Endothelial cell of hepatic sinusoid (primary cell): ENCODE data around the gene CCL21.

Experiments
- in situ Hi-C: cut with HindIII; loops from 2 replicates; pipeline ENCODE4 v1.10.0; 2017; ENCODE audit warnings: low sequenced_read_pairs

Gene CCL21

GRCh38 chr9:34675048-34675714, 34.8 kb downstream of the CCL21 start:
- in situ Hi-C loops = no loop called here

DNA sequence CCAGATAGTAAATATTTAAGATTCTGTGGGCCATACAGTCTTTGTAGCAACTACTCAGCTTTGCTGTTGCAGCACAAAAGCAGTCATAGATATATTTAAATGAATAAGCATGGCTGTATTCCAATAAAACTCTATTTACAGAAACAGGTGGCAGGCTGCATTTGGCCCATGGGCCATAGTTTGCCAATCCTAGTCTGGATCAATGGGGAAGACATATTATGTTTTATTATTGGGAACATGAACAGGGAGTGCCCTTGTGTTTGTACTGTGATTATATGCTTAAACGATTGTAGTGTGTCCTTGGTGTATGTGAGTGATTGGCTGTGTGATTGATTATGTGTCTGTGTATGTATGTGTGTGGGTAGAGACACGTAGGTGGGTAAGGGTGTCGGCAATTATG, 35.5 kb downstream of the CCL21 start:
- in situ Hi-C loops = no loop called here

- in situ Hi-C loops = no loop called here
Measured at GRCh38 chr9:34671307-34671706, 38.6 kb downstream of the CCL21 start.

DNA sequence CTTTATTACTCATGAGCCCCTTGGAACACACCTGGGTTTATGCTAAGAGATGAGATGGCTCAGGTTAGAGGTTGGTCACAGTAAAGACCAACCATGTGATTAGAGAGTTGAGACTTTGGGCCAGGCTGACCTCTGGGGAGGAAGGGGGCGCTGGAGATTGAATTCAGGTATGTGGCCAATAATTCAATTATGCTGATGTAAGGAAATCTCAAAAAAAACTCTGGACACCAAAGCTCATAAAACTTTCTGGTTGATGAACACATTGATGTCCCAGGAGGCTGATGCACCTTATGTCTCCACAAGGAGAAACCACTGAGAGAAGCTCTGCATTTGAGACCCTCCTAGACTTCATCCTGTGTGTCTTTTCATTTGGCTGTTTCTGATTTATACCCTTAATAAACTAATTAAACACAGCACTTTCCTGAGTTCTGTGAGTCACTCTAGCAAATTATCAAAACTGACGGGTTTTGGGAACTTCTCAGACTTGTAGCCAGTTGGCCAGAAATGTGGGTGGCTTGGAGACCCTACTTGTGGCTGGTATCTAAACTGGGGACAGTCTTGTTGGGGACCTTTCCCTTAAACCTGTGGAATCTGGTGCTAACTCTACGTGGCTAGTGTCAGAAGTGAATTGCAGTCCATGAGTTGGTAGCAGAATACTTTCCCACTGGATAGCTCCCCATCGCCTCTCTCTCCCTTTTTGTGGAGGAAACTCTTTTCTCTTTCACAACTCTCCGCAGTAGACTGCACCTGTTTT, 40.0 kb downstream of the CCL21 start:
- in situ Hi-C loops = no loop called here

DNA sequence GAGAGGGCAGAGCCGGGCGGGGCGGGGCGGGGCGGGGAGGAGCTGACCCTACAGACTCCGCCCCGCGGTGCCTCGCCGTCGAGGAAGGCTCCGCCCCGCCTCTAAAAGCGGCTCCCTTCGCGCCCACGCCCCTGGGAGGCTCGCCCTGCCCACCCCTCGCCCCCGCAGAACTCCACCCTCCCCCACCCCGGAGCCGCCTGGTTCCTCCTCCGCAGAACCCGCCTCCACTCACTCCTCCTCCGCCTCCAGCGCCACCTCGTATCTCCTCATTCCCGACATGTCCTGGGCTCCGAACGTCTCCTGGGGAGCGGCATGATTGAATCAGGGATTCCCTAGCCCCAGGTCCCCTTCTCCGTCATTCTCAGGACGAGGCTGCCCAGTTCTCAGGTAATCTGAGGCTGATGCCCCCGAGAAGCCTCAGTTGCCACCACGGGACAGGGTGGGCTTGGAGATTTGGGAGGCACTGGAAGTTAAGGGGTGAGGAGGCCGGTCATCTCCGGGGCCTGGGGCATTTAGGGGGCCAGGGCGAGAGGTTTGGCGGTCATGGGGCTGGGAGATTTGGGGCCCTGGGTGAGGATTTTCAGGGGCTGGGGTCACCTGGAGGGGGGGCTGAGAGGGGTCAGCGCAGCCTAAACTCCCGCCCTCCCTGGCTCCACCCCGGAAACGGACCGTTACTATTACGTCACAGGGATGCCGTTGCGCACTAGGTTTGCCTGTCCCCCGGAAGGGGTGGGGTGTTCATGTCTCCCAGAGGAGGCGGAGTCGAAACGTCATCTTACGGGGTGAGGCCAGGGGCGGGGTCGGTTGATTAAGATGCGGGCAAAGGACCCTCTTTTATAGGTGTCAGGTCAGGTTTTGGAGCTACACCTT, 44.3 kb downstream of the CCL21 start:
- in situ Hi-C loops = no loop called here

DNA sequence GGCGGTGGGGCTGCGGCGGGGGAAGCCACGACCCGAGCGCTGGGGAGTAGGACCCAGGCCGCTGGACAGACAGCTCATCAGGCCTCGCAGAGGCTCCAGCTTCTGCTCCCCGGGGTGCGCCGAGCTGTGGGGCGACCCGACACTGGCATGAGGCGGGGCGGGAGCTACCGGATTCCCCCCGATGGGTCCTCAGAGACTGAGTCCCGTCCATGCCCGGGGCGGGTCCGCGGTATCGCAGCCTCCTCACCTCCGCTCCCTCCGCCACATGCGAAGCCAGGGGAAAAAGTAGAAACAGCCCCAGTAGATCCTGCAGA, 44.9 kb downstream of the CCL21 start:
- in situ Hi-C loops = no loop called here

DNA sequence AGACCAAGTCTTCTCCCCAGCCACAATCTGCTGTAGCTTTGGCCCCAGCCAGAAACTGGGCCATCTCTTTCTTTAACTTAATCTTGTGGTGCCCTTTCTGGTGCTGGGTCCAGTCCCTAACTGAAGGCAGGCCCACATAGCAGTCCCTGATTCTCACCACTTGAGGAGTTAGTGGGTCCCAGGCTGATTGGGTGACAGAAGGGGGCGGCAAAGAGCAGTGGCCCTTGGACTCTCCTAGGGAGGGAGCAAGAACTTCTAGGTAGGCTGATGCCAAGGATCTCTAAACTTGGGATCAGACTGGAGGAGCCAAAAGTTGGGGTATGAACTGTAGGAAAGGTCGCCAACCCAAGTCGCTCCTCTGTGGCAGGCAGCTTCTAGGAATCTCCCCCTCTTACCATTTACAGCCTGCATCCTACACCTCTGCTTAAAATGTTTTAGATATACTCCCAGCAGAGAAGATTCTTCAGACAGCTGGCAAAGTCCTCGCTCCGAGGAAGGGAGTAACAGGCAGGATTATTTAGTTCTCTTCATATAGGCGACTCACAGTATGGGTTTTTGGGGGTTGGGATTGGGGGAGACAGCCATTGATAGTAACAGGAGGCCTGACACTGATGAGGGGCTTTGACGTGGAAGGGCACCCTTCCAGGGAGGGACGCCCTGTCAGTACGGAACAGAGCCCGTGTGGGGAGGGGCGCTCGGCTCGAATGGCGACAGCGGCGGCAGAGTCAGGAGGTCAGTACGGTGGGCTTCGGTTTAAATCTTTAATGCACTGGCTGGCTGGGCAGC, 45.5 kb downstream of the CCL21 start:
- in situ Hi-C loops = no loop called here

DNA sequence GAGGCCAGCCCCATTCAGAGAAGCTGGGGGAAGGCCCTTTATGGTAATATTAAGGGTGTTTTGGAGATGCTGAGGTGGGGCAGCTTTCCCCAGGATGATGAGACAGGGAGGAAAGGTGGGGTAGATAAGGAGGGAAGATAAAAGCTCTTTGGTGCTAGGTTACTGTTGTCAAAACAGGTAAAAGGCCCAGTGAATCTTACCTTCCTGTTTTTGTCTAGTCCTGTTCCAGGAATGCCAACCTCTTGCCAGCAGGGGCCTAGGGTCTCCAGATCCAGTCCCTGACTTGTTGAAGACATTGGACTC, 46.7 kb downstream of the CCL21 start:
- in situ Hi-C loops = no loop called here

DNA sequence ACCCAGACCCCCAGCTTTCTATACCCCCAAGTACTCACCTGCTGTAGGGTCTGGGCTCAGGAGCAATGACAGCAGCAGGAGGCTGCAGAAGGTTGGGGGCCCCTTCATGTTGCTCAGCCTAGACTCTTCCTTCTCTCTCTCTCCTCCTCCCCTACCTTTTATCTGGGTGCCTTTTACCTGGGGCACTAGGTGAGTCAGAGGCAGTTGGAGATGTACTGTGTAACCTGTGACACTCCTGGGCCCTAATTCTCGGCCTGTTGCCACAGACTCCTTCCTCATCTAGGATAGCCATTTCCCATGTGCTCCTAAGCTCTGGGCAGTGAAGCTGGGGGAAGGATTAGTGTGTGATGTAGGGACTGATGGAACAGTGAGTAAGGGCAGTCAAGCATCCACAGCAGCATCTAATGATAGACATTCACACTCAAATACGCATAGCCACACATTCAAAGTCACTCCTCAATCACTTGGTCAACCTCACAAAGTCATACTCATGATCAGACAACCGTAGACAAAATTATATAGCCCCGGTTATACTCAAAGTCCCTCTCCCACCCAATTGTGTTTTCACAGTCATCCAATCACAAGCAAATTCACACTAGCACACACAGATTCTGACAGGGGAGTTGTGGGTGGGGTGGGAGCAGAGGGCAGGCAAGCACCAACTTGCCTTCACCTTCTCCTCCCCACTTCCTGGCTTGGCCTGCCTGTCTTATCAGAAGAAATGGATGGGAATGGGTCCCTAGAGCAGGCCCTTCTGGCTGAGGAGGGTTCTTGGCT, 47.2 kb downstream of the CCL21 start, which contains the start of gene CCL27:
Gene CCL27 (minus strand): TSS at position 132 of the 777 bp plus-strand sequence. CDS start 24 bp downstream, at position 108.
- in situ Hi-C loops = no loop called here

GRCh38 chr9:34659592-34660253, 50.2 kb downstream of the CCL21 start:
- in situ Hi-C loops = no loop called here
